IMR-90 (cell line): ENCODE data around the gene MAK. TPM values are rescaled to one million over a fixed set of nuclear protein-coding genes. Genes with fewer than 3 reads are reported as not detected.
"Not testable (repeated sequence)": the region's sequence is repeated elsewhere in the genome, so short reads cannot be mapped to it uniquely, and the experiment has no call there.

Experiments
- ATAC-seq: fragments of 200-7000 bp; cut with Tn5 transposase; 2 replicates; pipeline ENCODE4 v1.9.1; 2020; ENCODE audit warnings: low read depth, mild to moderate bottlenecking, moderate library complexity
- BruUV-seq: library from RNA; stranded (reverse); fragments of 400-500 nt; replicated peaks from 2 replicates; lab custom pipeline; 2021; lab: Mats Ljungman, UMichigan
- CTCF ChIA-PET: fragments of 300-600 bp; formaldehyde crosslinking; extraction: SDS; loops from one replicate; lab custom pipeline; 2021; ENCODE audit warnings: antibody characterized with exemption; lab: Yijun Ruan, JAX
- POLR2A ChIA-PET: fragments of 300-600 bp; sonication (Branson Sonifier 250); formaldehyde crosslinking; loops from one replicate; lab custom pipeline; 2022; ENCODE audit warnings: antibody characterized with exemption; ENCODE audit not compliant: unreplicated experiment; lab: Charles Lee
- DNase-seq: peaks from one replicate; pipeline ENCODE4 v3.0.0; 2013
- H2AFZ ChIP-seq: replicated peaks from 2 replicates; pipeline ENCODE3; 2013; ENCODE audit warnings: low read length, mild to moderate bottlenecking; ENCODE audit not compliant: poor library complexity
- H2AK5ac ChIP-seq: 2 replicates; pipeline ENCODE4 v1.6.1; 2013; ENCODE audit warnings: low read depth, low read length, inconsistent platforms
- H2AK9ac ChIP-seq: replicated peaks from 2 replicates; pipeline ENCODE3; 2013; ENCODE audit warnings: mild to moderate bottlenecking, low read depth, low read length, moderate library complexity; ENCODE audit not compliant: poor library complexity
- H2BK120ac ChIP-seq: 2 replicates; pipeline ENCODE4 v1.6.1; 2013; ENCODE audit warnings: low read depth, low read length, inconsistent platforms
- H2BK15ac ChIP-seq: 3 replicates; pipeline ENCODE4 v1.6.1; 2013; ENCODE audit warnings: low read depth, low read length, inconsistent platforms
- H2BK20ac ChIP-seq: 2 replicates; pipeline ENCODE4 v1.6.1; 2013; ENCODE audit warnings: low read depth, mild to moderate bottlenecking, inconsistent platforms, low read length, moderate library complexity
- H2BK5ac ChIP-seq: 2 replicates; pipeline ENCODE4 v1.6.1; 2013; ENCODE audit warnings: mild to moderate bottlenecking, low read depth, low read length, inconsistent platforms; ENCODE audit not compliant: poor library complexity, severe bottlenecking
- H3K14ac ChIP-seq: replicated peaks from 2 replicates; pipeline ENCODE4 v1.6.1; 2013; ENCODE audit warnings: low read depth, low read length, inconsistent platforms
- H3K18ac ChIP-seq: 2 replicates; pipeline ENCODE4 v1.6.1; 2013; ENCODE audit warnings: low read depth, low read length, control low read depth
- H3K23ac ChIP-seq: 2 replicates; pipeline ENCODE4 v1.6.1; 2013; ENCODE audit warnings: low read depth, low read length, inconsistent platforms
- H3K27ac ChIP-seq: 2 replicates; pipeline ENCODE4 v1.5.1; 2013; ENCODE audit warnings: mild to moderate bottlenecking, control low read depth, low read length; ENCODE audit not compliant: insufficient read depth
- H3K27me3 ChIP-seq: 2 replicates; pipeline ENCODE4 v1.6.1; 2013; ENCODE audit warnings: low read length; ENCODE audit not compliant: control insufficient read depth, insufficient read depth
- H3K36me3 ChIP-seq: 2 replicates; pipeline ENCODE4 v1.6.1; 2013; ENCODE audit warnings: low read length, mixed read lengths; ENCODE audit not compliant: control insufficient read depth, insufficient read depth
- H3K4ac ChIP-seq: 2 replicates; pipeline ENCODE4 v1.6.1; 2013; ENCODE audit warnings: low read depth, low read length, inconsistent platforms
- H3K4me1 ChIP-seq: 2 replicates; pipeline ENCODE4 v1.6.1; 2013; ENCODE audit warnings: low read length, mixed read lengths; ENCODE audit not compliant: control insufficient read depth, insufficient read depth
- H3K4me2 ChIP-seq: 2 replicates; pipeline ENCODE4 v1.6.1; 2013; ENCODE audit warnings: low read depth, mild to moderate bottlenecking, control low read depth, low read length, moderate library complexity
- H3K4me3 ChIP-seq: 2 replicates; pipeline ENCODE4 v1.5.1; 2013; ENCODE audit warnings: low read depth, mild to moderate bottlenecking, control low read depth, low read length, moderate library complexity; ENCODE audit not compliant: insufficient read depth
- H3K56ac ChIP-seq: 2 replicates; pipeline ENCODE4 v1.6.1; 2013; ENCODE audit warnings: low read length, inconsistent platforms; ENCODE audit not compliant: insufficient read depth; ENCODE audit errors: extremely low read depth
- H3K79me1 ChIP-seq, 2 experiments: 2 replicates each; pipeline ENCODE4 v1.6.1; 2013; ENCODE audit warnings: low read length in 2 of 2, inconsistent platforms in 1 of 2, low read depth in 1 of 2
- H3K9ac ChIP-seq: 2 replicates; pipeline ENCODE4 v1.6.1; 2013; ENCODE audit warnings: low read depth, low read length, control low read depth
- H3K9me1 ChIP-seq: 2 replicates; pipeline ENCODE4 v1.6.1; 2013; ENCODE audit warnings: low read length, inconsistent platforms; ENCODE audit not compliant: insufficient read depth
- H3K9me3 ChIP-seq: 2 replicates; pipeline ENCODE4 v1.6.1; 2013; ENCODE audit warnings: low read length; ENCODE audit not compliant: control insufficient read depth, insufficient read depth
- H4K20me1 ChIP-seq: 2 replicates; pipeline ENCODE4 v1.6.1; 2013; ENCODE audit warnings: low read length, inconsistent platforms; ENCODE audit not compliant: insufficient read depth
- H4K5ac ChIP-seq: 2 replicates; pipeline ENCODE4 v1.6.1; 2013; ENCODE audit warnings: mild to moderate bottlenecking, low read depth, low read length, control low read depth
- H4K8ac ChIP-seq, 2 experiments: 2 replicates each; pipeline ENCODE4 v1.6.1; 2013; ENCODE audit warnings: low read depth in 2 of 2, low read length in 2 of 2, control low read depth in 1 of 2, inconsistent platforms in 1 of 2
- H4K91ac ChIP-seq: 2 replicates; pipeline ENCODE4 v1.6.1; 2013; ENCODE audit warnings: low read depth, low read length, inconsistent platforms; ENCODE audit not compliant: insufficient read depth
- WGBS, 2 experiments: methylation state at CpG; one replicate each; pipeline versions ENCODE4 v1.1.5 to v1.1.7; 2013; ENCODE audit warnings: missing lambda C conversion rate in 2 of 2; ENCODE audit not compliant: insufficient read length in 1 of 2; ENCODE audit errors: extremely low coverage in 2 of 2; 5-methylcytosine and 5-hydroxymethylcytosine counted together
- dilution Hi-C: fragments of 300-500 bp; cut with HindIII; formaldehyde crosslinking; loops from one replicate; pipeline ENCODE4 v1.14.3; 2018; ENCODE audit warnings: low sequenced_read_pairs; ENCODE audit not compliant: unreplicated experiment
- in situ Hi-C: fragments of 300-500 bp; cut with MboI; formaldehyde crosslinking; loops from 3 replicates; pipeline ENCODE4 v1.14.3; 2019; ENCODE audit warnings: low sequenced_read_pairs, inconsistent platforms, mixed read lengths
- intact Hi-C: fragments of 100-400 bp; cut with micrococcal nuclease; formaldehyde crosslinking; loops from 2 replicates; pipeline ENCODE4 v1.10.0; 2022
- polyA plus RNA-seq, 3 experiments: library from polyadenylated mRNA; depleted of rRNA; stranded (reverse); fragments of >200 nt; gene quantifications; 2 replicates each; pipeline ENCODE4 v1.2.3, GENCODE V29; 2012; ENCODE audit warnings: low replicate concordance in 1 of 3
- total RNA-seq: library from RNA; depleted of rRNA; stranded (reverse); fragments of >200 nt; gene quantifications from 2 replicates; pipeline ENCODE4 v1.2.3, GENCODE V29; 2012

Gene MAK
- total and polyA plus RNA-seq, 2 of the 4 experiments (the other 2 are of a cell fraction) = not detected

DNA sequence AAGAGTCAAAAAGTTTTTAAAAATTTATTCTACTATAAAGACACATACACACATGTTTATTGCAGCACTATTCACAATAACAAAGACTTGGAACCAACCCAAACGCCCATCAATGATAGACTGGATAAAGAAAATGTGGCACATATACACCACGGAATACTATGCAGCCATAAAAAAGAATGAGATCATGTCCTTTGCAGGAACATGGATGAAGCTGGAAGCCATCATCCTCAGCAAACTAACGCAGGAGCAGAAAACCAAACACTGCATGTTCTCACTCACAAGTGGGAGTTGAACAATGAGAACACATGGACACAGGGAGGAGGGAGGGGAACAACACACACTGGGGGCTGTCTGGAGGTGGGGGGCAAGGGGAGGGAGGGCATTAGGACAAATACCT is 28.4 kb upstream of the MAK start:
- BruUV-seq, H3K4me2 ChIP-seq, H2BK15ac ChIP-seq, H4K5ac ChIP-seq, H3K9me1 ChIP-seq, H3K4ac ChIP-seq, H3K79me1 ChIP-seq, DNase-seq, H4K91ac ChIP-seq, H3K18ac ChIP-seq, H3K14ac ChIP-seq, H2BK20ac ChIP-seq, ATAC-seq, H3K27ac ChIP-seq, H4K20me1 ChIP-seq, H2AFZ ChIP-seq, intact Hi-C loops, POLR2A ChIA-PET, H3K56ac ChIP-seq, H3K36me3 ChIP-seq, H3K23ac ChIP-seq, H2BK5ac ChIP-seq, H2AK9ac ChIP-seq, H3K27me3 ChIP-seq, H3K9me3 ChIP-seq, H4K8ac ChIP-seq, H2AK5ac ChIP-seq, H3K4me3 ChIP-seq, CTCF ChIA-PET, H3K4me1 ChIP-seq, in situ Hi-C loops, H2BK120ac ChIP-seq, dilution Hi-C loops, H3K9ac ChIP-seq: not testable (repeated sequence)
- WGBS, 2 experiments = no CpG with 5 or more reads among the region's 3 CpGs

DNA sequence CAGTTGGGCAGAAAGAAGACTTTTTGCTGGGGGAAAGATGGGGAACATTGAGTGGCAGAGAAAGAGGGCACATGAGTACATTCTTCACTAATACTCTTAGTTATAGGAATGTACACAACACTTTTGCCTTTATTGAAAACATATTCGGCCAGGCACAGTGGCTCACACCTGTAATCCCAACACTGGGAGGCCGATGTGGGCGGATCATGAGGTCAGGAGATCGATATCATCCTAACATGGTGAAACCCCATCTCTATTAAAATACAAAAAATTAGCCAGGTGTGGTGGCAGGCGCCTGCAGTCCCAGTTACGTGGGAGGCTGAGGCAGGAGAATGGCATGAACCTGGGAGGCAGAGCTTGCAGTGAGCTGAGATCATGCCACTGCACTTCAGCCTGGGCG is 24.7 kb upstream of the MAK start:
- H3K9ac ChIP-seq, H4K20me1 ChIP-seq, CTCF ChIA-PET, H3K9me3 ChIP-seq, H2AK9ac ChIP-seq, POLR2A ChIA-PET, intact Hi-C loops, H3K14ac ChIP-seq, BruUV-seq, ATAC-seq, H3K18ac ChIP-seq, H3K4me2 ChIP-seq, H2BK120ac ChIP-seq, H3K4ac ChIP-seq, H2BK5ac ChIP-seq, H3K79me1 ChIP-seq, H3K4me3 ChIP-seq, H4K91ac ChIP-seq, in situ Hi-C loops, H2BK20ac ChIP-seq, H4K5ac ChIP-seq, H3K4me1 ChIP-seq, H3K27me3 ChIP-seq, H3K36me3 ChIP-seq, H3K56ac ChIP-seq, H2BK15ac ChIP-seq, H2AFZ ChIP-seq, DNase-seq, H4K8ac ChIP-seq, H3K23ac ChIP-seq, H3K9me1 ChIP-seq, dilution Hi-C loops, H3K27ac ChIP-seq, H2AK5ac ChIP-seq: not testable (repeated sequence)
- no CpG with 5 or more reads among the region's 7 CpGs for WGBS, 2 experiments
